Activated CD4-positive, alpha-beta T cell treated with anti-CD3 and anti-CD28 coated beads, Interleukin-2, amount 10 ng/mL, durations not matched to agents 24 days and 14 days (primary cell): ENCODE measurements around the gene DMBX1. TPM values are rescaled to one million over a fixed set of nuclear protein-coding genes. Genes with fewer than 3 reads are reported as not detected.

Source experiments
- DNase-seq: peaks from one replicate; pipeline ENCODE4 v3.0.0; 2022
- H3K27ac Mint-ChIP-seq: one replicate; pipeline ENCODE4 v1.8.0; 2022; ENCODE audit warnings: mild to moderate bottlenecking, mixed read lengths
- H3K27me3 Mint-ChIP-seq: one replicate; pipeline ENCODE4 v1.8.0; 2022; ENCODE audit warnings: mixed read lengths
- H3K36me3 Mint-ChIP-seq: one replicate; pipeline ENCODE4 v1.8.0; 2022; ENCODE audit warnings: low read depth, mild to moderate bottlenecking, mixed read lengths
- H3K4me1 Mint-ChIP-seq: one replicate; pipeline ENCODE4 v1.8.0; 2021; ENCODE audit warnings: mixed read lengths
- H3K4me3 Mint-ChIP-seq: one replicate; pipeline ENCODE4 v1.8.0; 2022; ENCODE audit warnings: mild to moderate bottlenecking, moderate library complexity, mixed read lengths
- H3K9me3 Mint-ChIP-seq: one replicate; pipeline ENCODE4 v1.8.0; 2021; ENCODE audit warnings: mixed read lengths
- intact Hi-C: fragments of 100-400 bp; cut with micrococcal nuclease; formaldehyde crosslinking; loops from one replicate; pipeline ENCODE4 v1.15.1; 2023
- total RNA-seq: library from RNA; stranded (reverse); gene quantifications from 2 replicates; pipeline ENCODE4 v1.2.3, GENCODE V29; 2022

The DMBX1 gene
- 0.07 TPM in 1 of 2 replicates, not detected in the other for total RNA-seq

DNA sequence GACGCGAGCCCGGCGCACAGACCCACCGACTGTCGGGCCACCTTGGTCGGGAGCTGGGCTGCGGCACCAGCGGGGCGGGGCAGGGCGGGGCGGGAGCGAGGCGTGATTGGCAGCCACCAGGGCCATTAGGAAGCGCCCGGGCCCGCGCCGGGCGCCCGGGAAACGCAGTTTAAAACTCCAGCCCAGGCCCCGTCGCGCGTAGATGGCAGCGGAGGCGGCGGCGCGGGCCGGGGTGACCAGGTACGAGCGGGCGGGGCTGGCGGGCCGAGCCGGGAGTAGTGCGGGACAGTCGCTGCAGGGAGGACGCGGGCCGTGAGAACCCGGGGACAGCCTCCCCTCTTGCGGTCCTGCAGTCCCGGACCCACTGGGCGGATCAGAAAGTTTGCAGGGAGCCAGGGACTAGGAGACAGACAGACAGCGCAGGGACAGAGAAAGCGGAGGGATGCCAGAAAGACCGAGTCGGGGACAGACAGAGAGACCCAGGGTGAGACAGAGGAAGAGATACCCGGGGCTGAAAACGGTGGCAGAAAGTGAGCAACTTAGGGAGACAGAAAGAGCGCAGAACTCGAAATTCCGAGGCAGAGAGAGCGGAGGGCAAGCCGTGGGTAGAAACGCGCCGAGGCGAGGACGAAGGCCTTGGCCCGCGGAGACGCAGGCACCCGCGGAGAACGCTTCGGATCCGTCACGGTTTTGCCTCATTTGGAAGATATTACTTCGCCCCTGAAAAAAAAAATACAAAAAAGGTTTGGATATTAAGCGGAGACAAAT is at the start of gene DMBX1:
Gene DMBX1 (plus strand): TSS at position 199 of the 768 bp plus-strand sequence. CDS start 17,175 bp downstream, outside the sequence.
- intact Hi-C loops: loop anchor here (2.0 to 10.0 kb wide), 2 partner anchors 43 to 945 kb away; partner anchors contain the start of gene FOXD2
- Mint-ChIP-seq H3K9me3 (no peaks in the 10 kb centered on the region), H3K27ac (peak within 1 kb of the TSS; percentile 60), H3K4me3 (peak within 1 kb of the TSS; percentile 76), H3K36me3 (peaks cover 5% of the 10 kb centered on the region), H3K4me1 (peaks cover 22% of the 10 kb centered on the region), H3K27me3 (peaks cover 90% of the 10 kb centered on the region)
- peak; percentile 84 for DNase-seq

GRCh38 chr1:46440478-46440877 is 49.2 kb upstream of the DMBX1 start:
- no peak overlapping the region for H3K27ac Mint-ChIP-seq
- no peak for DNase-seq
- H3K36me3 Mint-ChIP-seq: no peaks in the 10 kb centered on the region
- H3K4me1 Mint-ChIP-seq: peaks cover 12% of the 10 kb centered on the region
- intact Hi-C loops: no loop called here
- no peak overlapping the region for H3K4me3 Mint-ChIP-seq
- H3K9me3 Mint-ChIP-seq: no peaks in the 10 kb centered on the region
- H3K27me3 Mint-ChIP-seq: peaks cover 18% of the 10 kb centered on the region

DNA sequence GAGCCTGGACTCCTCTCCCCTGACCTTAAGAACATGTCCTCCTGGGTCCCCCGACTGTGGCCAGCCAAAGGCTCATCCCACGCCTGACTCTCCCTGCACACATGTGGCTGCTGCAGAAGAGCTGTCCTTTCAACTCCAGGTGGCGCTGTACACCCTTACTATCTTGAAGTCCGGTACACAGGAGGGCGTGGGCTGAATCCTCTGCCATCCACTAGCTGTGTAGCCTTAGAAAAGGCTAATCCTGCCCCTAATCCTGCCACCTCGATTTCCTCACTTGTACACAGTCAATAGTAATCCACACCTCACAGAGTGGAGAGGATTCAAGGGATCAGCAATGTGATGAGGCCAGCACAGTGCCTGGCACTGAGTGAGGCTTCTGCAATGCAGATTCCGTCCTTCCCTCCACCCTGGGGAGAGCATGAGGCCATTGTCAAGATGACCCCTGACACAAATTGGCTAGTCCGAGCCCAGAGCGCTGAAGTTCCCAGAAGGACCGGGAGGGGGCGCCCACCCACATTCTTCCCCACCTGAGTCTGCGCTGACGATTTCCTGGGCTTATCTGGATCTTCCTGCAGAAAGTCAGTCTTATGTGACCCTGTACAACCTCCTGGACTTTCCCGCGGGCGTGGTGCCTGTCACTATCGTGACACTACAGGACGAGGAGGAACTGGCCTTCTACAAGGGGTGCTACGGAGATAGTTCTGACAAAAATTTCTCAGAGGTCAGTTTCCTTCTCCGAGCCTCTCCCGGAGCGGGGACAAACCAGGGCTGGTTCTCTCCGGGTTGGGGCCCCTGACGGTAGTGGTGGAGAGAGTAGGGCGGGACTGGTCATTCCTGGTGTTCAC is 47.1 kb upstream of the DMBX1 start:
- Mint-ChIP-seq H3K4me3 (peak overlapping the region; percentile 85), H3K36me3 (no peaks in the 10 kb centered on the region), H3K4me1 (peaks cover 13% of the 10 kb centered on the region), H3K27me3 (peaks cover 36% of the 10 kb centered on the region), H3K9me3 (no peaks in the 10 kb centered on the region), H3K27ac (peak overlapping the region; percentile 1)
- intact Hi-C loops: loop anchor here (1.0 kb wide), 2 partner anchors 86 to 283 kb away; no protein-coding TSS in a partner anchor
- peak; percentile 92 for DNase-seq

- Mint-ChIP-seq H3K36me3 (no peaks in the 10 kb centered on the region), H3K27me3 (peaks cover 51% of the 10 kb centered on the region), H3K27ac (no peak overlapping the region), H3K9me3 (no peaks in the 10 kb centered on the region), H3K4me1 (peaks cover 18% of the 10 kb centered on the region), H3K4me3 (no peak overlapping the region)
- DNase-seq: no peak
- intact Hi-C loops: no loop called here
These were observed 45.2 kb upstream of the DMBX1 start for GRCh38 chr1:46444466-46444865.

- Mint-ChIP-seq H3K27ac (no peak overlapping the region), H3K27me3 (peaks cover 61% of the 10 kb centered on the region), H3K9me3 (no peaks in the 10 kb centered on the region), H3K4me3 (no peak overlapping the region), H3K36me3 (no peaks in the 10 kb centered on the region), H3K4me1 (peaks cover 19% of the 10 kb centered on the region)
- no peak for DNase-seq
- intact Hi-C loops: loop anchor here (2.0 kb wide), 1 partner anchor 43 kb away; the partner anchor contains the start of gene DMBX1
These were observed 43.8 kb upstream of the DMBX1 start for GRCh38 chr1:46445773-46446256.

GRCh38 chr1:46446646-46447498 is 42.8 kb upstream of the DMBX1 start:
- Mint-ChIP-seq H3K27ac (no peak overlapping the region), H3K4me1 (peaks cover 19% of the 10 kb centered on the region), H3K4me3 (no peak overlapping the region), H3K27me3 (peaks cover 70% of the 10 kb centered on the region), H3K36me3 (no peaks in the 10 kb centered on the region), H3K9me3 (no peaks in the 10 kb centered on the region)
- intact Hi-C loops: loop anchor here (1.0 to 2.0 kb wide), 2 partner anchors 42 to 81 kb away; partner anchors contain the start of gene DMBX1
- DNase-seq: peak; percentile 94

- Mint-ChIP-seq H3K4me1 (peaks cover 14% of the 10 kb centered on the region), H3K36me3 (no peaks in the 10 kb centered on the region), H3K4me3 (no peak overlapping the region), H3K9me3 (no peaks in the 10 kb centered on the region), H3K27me3 (peaks cover 74% of the 10 kb centered on the region), H3K27ac (no peak overlapping the region)
- DNase-seq: no peak
- intact Hi-C loops: loop anchor here (1.0 to 2.0 kb wide), 2 partner anchors 41 to 81 kb away; partner anchors contain the start of gene DMBX1
These were observed 42.0 kb upstream of the DMBX1 start for GRCh38 chr1:46447499-46448108.

DNA sequence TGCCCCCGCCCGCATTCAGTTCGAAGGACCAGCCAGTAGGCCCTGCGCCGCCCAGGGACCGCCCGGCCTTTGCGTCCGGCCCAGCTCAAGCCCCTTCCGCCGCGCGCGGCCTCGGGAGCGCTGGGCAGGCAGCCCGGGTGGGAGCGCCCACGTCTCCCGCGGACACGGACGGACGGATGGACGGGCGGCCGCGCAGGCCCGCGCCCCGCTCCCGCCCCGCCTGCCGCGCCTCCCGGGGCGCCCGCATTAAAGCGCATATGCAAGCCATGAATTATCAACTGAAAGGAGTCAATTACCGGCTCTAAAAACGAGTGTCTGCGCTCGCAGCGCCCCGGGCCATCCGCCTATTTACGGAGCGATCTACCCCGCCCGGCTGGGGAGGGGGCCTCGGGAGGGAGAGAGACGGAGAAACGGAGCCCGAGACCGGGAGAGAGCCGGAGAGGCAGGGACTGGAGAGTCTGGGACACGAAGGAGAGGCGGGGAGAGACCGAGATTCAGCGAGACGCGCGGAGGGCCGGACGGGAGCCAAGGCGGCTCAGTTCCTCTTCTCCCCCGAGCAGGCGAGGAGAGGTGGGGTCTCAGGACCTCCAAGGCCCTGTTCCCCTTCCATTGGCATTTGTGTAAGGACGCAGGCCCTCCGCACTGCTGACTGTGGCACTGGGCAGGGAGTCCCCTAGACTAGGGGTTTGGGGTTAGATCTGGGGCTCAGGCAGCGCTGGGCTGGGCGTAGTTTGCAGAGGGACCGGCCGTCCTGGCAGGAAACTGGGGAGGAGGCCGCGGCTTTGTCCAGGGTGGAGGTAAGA is 41.3 kb upstream of the DMBX1 start:
- no peaks in the 10 kb centered on the region for H3K36me3 Mint-ChIP-seq
- intact Hi-C loops: no loop called here
- H3K27me3 Mint-ChIP-seq: peaks cover 80% of the 10 kb centered on the region
- H3K9me3 Mint-ChIP-seq: no peaks in the 10 kb centered on the region
- H3K4me1 Mint-ChIP-seq: peaks cover 9% of the 10 kb centered on the region
- DNase-seq: no peak
- H3K4me3 Mint-ChIP-seq: no peak overlapping the region
- no peak overlapping the region for H3K27ac Mint-ChIP-seq

- Mint-ChIP-seq H3K36me3 (no peaks in the 10 kb centered on the region), H3K4me3 (no peak overlapping the region), H3K9me3 (no peaks in the 10 kb centered on the region), H3K27me3 (peaks cover 79% of the 10 kb centered on the region), H3K4me1 (peaks cover 8% of the 10 kb centered on the region), H3K27ac (peak overlapping the region; percentile 26)
- no peak for DNase-seq
- intact Hi-C loops: no loop called here
These were observed 40.1 kb upstream of the DMBX1 start for GRCh38 chr1:46449223-46450159.

DNA sequence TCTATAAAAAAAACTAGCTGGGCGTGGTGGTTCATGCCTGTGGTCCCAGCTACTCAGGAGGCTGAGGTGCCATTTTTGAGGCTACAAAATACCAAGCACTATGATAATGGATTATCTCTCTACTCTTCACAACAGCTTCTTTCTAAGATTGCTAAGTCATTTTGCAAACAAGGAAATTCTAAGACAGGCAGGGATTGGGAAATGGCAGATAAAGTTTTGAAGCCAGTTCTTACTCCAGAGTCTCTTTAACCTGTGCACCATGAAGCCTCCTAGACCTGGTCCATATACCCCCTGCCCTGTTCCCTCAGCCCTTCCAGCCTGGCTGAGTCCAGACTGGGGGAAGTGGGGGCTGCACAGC is 39.5 kb upstream of the DMBX1 start:
- Mint-ChIP-seq H3K36me3 (no peaks in the 10 kb centered on the region), H3K4me1 (peaks cover 8% of the 10 kb centered on the region), H3K4me3 (no peak overlapping the region), H3K27ac (no peak overlapping the region), H3K27me3 (peaks cover 79% of the 10 kb centered on the region), H3K9me3 (no peaks in the 10 kb centered on the region)
- DNase-seq: no peak
- intact Hi-C loops: no loop called here

- Mint-ChIP-seq H3K27ac (no peak overlapping the region), H3K36me3 (no peaks in the 10 kb centered on the region), H3K27me3 (peaks cover 64% of the 10 kb centered on the region), H3K9me3 (no peaks in the 10 kb centered on the region), H3K4me1 (peaks cover 6% of the 10 kb centered on the region), H3K4me3 (no peak overlapping the region)
- intact Hi-C loops: no loop called here
- no peak for DNase-seq
These were observed 37.4 kb upstream of the DMBX1 start for GRCh38 chr1:46451948-46452930.
